ENCODE results near the gene SLC39A1. TPM values are rescaled to one million over a fixed set of nuclear protein-coding genes. Genes with fewer than 3 reads are reported as not detected.

The SLC39A1 gene
- total and polyA plus RNA-seq, 4 donors, result 73.4 to 247 (median 122) TPM

DNA sequence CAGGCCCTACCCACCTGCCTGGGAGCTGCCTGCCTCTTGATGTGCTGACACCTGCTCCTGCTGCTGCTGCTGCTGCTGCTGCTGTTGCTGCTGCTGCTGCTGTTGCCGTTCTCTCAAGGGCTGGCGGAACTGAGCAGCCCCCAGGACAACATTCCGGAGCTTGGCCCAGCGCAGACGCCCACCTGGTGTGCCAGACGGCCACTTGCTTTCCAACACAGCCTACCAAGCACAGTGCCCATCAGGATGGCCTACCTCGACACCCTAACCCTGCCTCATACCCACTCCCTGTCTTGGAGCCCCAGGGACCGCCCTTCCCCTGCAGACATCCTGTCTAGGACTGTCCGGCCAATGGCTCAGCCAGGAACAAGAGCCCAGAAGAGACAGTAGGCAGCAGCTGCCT lies 28.6 kb downstream of the SLC39A1 start:
- 95 to 96% methylated on average over 9 of the region's 9 CpGs for WGBS, 2 donors
- ATAC-seq (ENCODE audit: insufficient read depth, low FRiP score) (no peak), DNase-seq (no peak)
- TF ChIP-seq, protein P1, sequence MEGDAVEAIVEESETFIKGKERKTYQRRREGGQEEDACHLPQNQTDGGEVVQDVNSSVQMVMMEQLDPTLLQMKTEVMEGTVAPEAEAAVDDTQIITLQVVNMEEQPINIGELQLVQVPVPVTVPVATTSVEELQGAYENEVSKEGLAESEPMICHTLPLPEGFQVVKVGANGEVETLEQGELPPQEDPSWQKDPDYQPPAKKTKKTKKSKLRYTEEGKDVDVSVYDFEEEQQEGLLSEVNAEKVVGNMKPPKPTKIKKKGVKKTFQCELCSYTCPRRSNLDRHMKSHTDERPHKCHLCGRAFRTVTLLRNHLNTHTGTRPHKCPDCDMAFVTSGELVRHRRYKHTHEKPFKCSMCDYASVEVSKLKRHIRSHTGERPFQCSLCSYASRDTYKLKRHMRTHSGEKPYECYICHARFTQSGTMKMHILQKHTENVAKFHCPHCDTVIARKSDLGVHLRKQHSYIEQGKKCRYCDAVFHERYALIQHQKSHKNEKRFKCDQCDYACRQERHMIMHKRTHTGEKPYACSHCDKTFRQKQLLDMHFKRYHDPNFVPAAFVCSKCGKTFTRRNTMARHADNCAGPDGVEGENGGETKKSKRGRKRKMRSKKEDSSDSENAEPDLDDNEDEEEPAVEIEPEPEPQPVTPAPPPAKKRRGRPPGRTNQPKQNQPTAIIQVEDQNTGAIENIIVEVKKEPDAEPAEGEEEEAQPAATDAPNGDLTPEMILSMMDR (IDR thresholded peaks at IDR 0.05; ENCODE audit: control extremely low read depth, extremely low read depth), result no peak
- Histone ChIP-seq H3K27ac (ENCODE audit: low read depth in 1 of 2, low read length in 1 of 2) (no peak overlapping the region), H3K36me3 (ENCODE audit: control insufficient read depth in 4 of 4, insufficient read depth in 4 of 4, low read length in 4 of 4) (peaks cover 15 to 73% (median 46%) of the 10 kb centered on the region in 4 donors), H3K27me3 (ENCODE audit: control insufficient read depth in 3 of 3, insufficient read depth in 3 of 3, low read length in 2 of 3) (no peaks in the 10 kb centered on the region), H3K4me1 (ENCODE audit: control insufficient read depth in 5 of 5, insufficient read depth in 5 of 5, low read length in 5 of 5) (no peaks in the 10 kb centered on the region), H3K4me3 (no peak overlapping the region), H3K9me3 (ENCODE audit: control insufficient read depth in 4 of 4, insufficient read depth in 3 of 4, low read length in 3 of 4) (no peaks in the 10 kb centered on the region), H3K9ac (ENCODE audit: insufficient read depth in 1 of 2, low read length in 2 of 2) (no peak overlapping the region)

DNA sequence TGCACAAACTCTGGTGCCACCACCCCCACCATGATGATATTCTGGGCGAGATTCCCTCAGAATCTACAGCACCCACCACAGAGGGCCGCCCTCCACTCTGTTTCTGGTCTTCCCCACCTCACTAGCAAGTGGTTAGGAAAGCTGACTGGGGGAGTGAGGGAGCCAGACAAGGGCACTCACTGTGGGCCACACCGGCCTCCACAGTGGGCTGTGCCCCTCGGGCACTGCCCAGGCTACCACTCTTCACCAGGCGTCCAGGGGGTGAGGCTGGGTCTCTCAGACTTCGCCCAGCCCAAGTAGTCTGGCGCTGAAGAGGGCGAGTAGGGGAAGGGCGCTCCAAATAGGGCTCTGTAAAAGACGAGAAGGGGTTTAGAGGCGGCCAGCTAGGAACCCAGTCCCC lies 29.4 kb downstream of the SLC39A1 start:
- no peak overlapping the region for H3K4me3 ChIP-seq
- DNase-seq (no peak), ATAC-seq (ENCODE audit: insufficient read depth, low FRiP score) (no peak)
- H3K27me3 ChIP-seq (ENCODE audit: control insufficient read depth in 3 of 3, insufficient read depth in 3 of 3, low read length in 2 of 3), result no peaks in the 10 kb centered on the region
- peaks cover 0 to 1% (median 0%) of the 10 kb centered on the region in 5 donors for H3K4me1 ChIP-seq (ENCODE audit: control insufficient read depth in 5 of 5, insufficient read depth in 5 of 5, low read length in 5 of 5)
- H3K9me3 ChIP-seq (ENCODE audit: control insufficient read depth in 4 of 4, insufficient read depth in 3 of 4, low read length in 3 of 4), result no peaks in the 10 kb centered on the region
- H3K36me3 ChIP-seq (ENCODE audit: control insufficient read depth in 4 of 4, insufficient read depth in 4 of 4, low read length in 4 of 4), result peaks cover 15 to 69% (median 44%) of the 10 kb centered on the region in 4 donors
- TF ChIP-seq, protein P1 (IDR thresholded peaks at IDR 0.05; ENCODE audit: control extremely low read depth, extremely low read depth), result no peak
- H3K9ac ChIP-seq (ENCODE audit: insufficient read depth in 1 of 2, low read length in 2 of 2), result no peak overlapping the region
- H3K27ac ChIP-seq (ENCODE audit: low read depth in 1 of 2, low read length in 1 of 2), result no peak overlapping the region
- 97 to 98% methylated on average over 11 of the region's 11 CpGs for WGBS, 2 donors

DNA sequence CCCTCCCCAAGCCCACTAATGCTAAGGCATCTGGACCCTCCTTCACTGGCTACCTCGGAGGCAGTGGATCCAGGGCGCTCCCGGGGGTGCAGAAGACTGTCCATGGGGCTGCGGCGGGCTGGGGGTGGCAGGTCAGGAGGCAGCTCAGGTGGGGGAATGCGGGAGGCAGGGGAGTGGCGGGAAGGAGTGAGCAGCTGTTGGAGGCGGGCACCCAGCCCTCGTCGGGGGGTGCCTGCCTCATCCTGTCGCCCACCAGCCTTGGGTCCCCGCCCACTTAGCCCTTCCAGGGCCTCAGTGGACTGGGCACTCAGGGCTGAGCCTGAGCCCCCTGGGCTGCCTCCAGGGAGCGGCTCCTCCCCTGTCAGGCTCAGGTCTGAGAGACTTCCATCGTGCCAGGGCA lies 29.9 kb downstream of the SLC39A1 start:
- no peaks in the 10 kb centered on the region for H3K9me3 ChIP-seq (ENCODE audit: control insufficient read depth in 4 of 4, insufficient read depth in 3 of 4, low read length in 3 of 4)
- peaks cover 15 to 68% (median 44%) of the 10 kb centered on the region in 4 donors for H3K36me3 ChIP-seq (ENCODE audit: control insufficient read depth in 4 of 4, insufficient read depth in 4 of 4, low read length in 4 of 4)
- H3K27me3 ChIP-seq (ENCODE audit: control insufficient read depth in 3 of 3, insufficient read depth in 3 of 3, low read length in 2 of 3), result no peaks in the 10 kb centered on the region
- no peak overlapping the region for H3K4me3 ChIP-seq
- no peak for DNase-seq
- ATAC-seq (ENCODE audit: insufficient read depth, low FRiP score), result no peak
- WGBS, 2 donors, result 93 to 95% methylated on average over 12 to 14 of the region's 14 CpGs
- no peak overlapping the region for H3K9ac ChIP-seq (ENCODE audit: insufficient read depth in 1 of 2, low read length in 2 of 2)
- H3K4me1 ChIP-seq (ENCODE audit: control insufficient read depth in 5 of 5, insufficient read depth in 5 of 5, low read length in 5 of 5), result peaks cover 0 to 3% (median 0%) of the 10 kb centered on the region in 5 donors
- no peak overlapping the region for H3K27ac ChIP-seq (ENCODE audit: low read depth in 1 of 2, low read length in 1 of 2)
- TF ChIP-seq, protein P1 (IDR thresholded peaks at IDR 0.05; ENCODE audit: control extremely low read depth, extremely low read depth), result no peak

Measured in lung (tissue), 12 donors.